CD4-positive, CD25-positive, alpha-beta regulatory T cell (primary cell): Measurements from ENCODE around the gene JPT2. TPM values are rescaled to one million over a fixed set of nuclear protein-coding genes. Genes with fewer than 3 reads are reported as not detected.
"Not testable (repeated sequence)": the region's sequence is repeated elsewhere in the genome, so short reads cannot be mapped to it uniquely, and the experiment has no call there.

Experiments
- ATAC-seq, 2 donors: fragments of 150-1000 bp; cut with Tn5 transposase; one replicate each; pipeline ENCODE4 v1.10.0; 2021; ENCODE audit warnings: low read depth in 2 of 2, moderate number of reproducible peaks in 2 of 2, moderate library complexity in 1 of 2
- DNase-seq, 3 donors: peaks; one replicate each; pipeline versions ENCODE4 v3.0.0 to v3.0.0-alpha.2; 2012 to 2022; ENCODE audit warnings: mixed read lengths in 1 of 3
- H3K27ac ChIP-seq: one replicate; pipeline ENCODE4 v1.7.0; 2013; ENCODE audit warnings: mild to moderate bottlenecking, low read length; ENCODE audit not compliant: insufficient read depth, poor library complexity, severe bottlenecking
- H3K27me3 ChIP-seq: one replicate; pipeline ENCODE4 v1.7.0; 2013; ENCODE audit warnings: low read length; ENCODE audit not compliant: control insufficient read depth, insufficient read depth
- H3K36me3 ChIP-seq: one replicate; pipeline ENCODE4 v1.7.0; 2013; ENCODE audit warnings: mild to moderate bottlenecking, low read length, moderate library complexity; ENCODE audit not compliant: control insufficient read depth, insufficient read depth
- H3K4me1 ChIP-seq: 2 replicates; pipeline ENCODE4 v1.7.0; 2013; ENCODE audit warnings: mild to moderate bottlenecking, low read length; ENCODE audit not compliant: insufficient read depth, control insufficient read depth, poor library complexity, severe bottlenecking
- H3K4me3 ChIP-seq: one replicate; pipeline ENCODE4 v1.7.0; 2013; ENCODE audit warnings: low read depth, mild to moderate bottlenecking, low read length, moderate library complexity
- H3K9me3 ChIP-seq, 2 experiments: 1 replicate in 1 of 2; 2 replicates in 1 of 2; pipeline ENCODE4 v1.7.0; 2013; ENCODE audit warnings: low read length in 2 of 2, mild to moderate bottlenecking in 1 of 2, moderate library complexity in 1 of 2; ENCODE audit not compliant: control insufficient read depth in 2 of 2
- H3K27ac Mint-ChIP-seq, 3 donors: one replicate each; pipeline ENCODE4 v1.8.0; 2020 to 2022; ENCODE audit warnings: mild to moderate bottlenecking in 3 of 3, mixed read lengths in 3 of 3, moderate library complexity in 2 of 3
- H3K27me3 Mint-ChIP-seq: one replicate; pipeline ENCODE4 v1.8.0; 2022; ENCODE audit warnings: mild to moderate bottlenecking, mixed read lengths
- H3K36me3 Mint-ChIP-seq: one replicate; pipeline ENCODE4 v1.8.0; 2020; ENCODE audit warnings: mixed read lengths
- H3K4me1 Mint-ChIP-seq, 4 donors: one replicate each; pipeline ENCODE4 v1.8.0; 2020 to 2022; ENCODE audit warnings: mixed read lengths in 4 of 4, mild to moderate bottlenecking in 1 of 4
- H3K4me3 Mint-ChIP-seq, 4 donors: one replicate each; pipeline ENCODE4 v1.8.0; 2020 to 2022; ENCODE audit warnings: mild to moderate bottlenecking in 4 of 4, mixed read lengths in 4 of 4, moderate library complexity in 3 of 4
- H3K9me3 Mint-ChIP-seq, 7 donors: one replicate each; pipeline ENCODE4 v1.8.0; 2020 to 2022; ENCODE audit warnings: mixed read lengths in 7 of 7, mild to moderate bottlenecking in 3 of 7, moderate library complexity in 2 of 7
- polyA plus RNA-seq, 4 donors: library from polyadenylated mRNA; unstranded; fragments of 300-500 nt; fragmentation: Illumina TruSeq; gene quantifications; one replicate each; pipeline ENCODE4 v1.2.3, GENCODE V29; 2021
- total RNA-seq: library from RNA; stranded (reverse); gene quantifications from one replicate; pipeline ENCODE4 v1.2.3, GENCODE V29; 2022

JPT2 gene
- total and polyA plus RNA-seq, 5 donors from 2014 or later, result 9.7 to 13.9 (median 10.5) TPM

GRCh38 chr16:1731073-1731472, 53.0 kb downstream of the JPT2 start:
- H3K36me3 Mint-ChIP-seq, result peaks cover 21% of the 10 kb centered on the region
- Histone ChIP-seq H3K9me3 (no peaks in the 10 kb centered on the region), H3K36me3 (peaks cover 56% of the 10 kb centered on the region), H3K27me3 (no peaks in the 10 kb centered on the region), H3K27ac (no peak overlapping the region), H3K4me1 (no peaks in the 10 kb centered on the region), H3K4me3 (no peak overlapping the region)
- no peak for ATAC-seq
- no peak overlapping the region for H3K4me3 Mint-ChIP-seq
- no peak for DNase-seq
- H3K4me1 Mint-ChIP-seq, result peaks cover 0 to 6% (median 3%) of the 10 kb centered on the region in 4 donors
- H3K9me3 Mint-ChIP-seq, result peaks cover 0 to 3% (median 0%) of the 10 kb centered on the region in 7 donors
- no peaks in the 10 kb centered on the region for H3K27me3 Mint-ChIP-seq
- no peak overlapping the region for H3K27ac Mint-ChIP-seq

DNA sequence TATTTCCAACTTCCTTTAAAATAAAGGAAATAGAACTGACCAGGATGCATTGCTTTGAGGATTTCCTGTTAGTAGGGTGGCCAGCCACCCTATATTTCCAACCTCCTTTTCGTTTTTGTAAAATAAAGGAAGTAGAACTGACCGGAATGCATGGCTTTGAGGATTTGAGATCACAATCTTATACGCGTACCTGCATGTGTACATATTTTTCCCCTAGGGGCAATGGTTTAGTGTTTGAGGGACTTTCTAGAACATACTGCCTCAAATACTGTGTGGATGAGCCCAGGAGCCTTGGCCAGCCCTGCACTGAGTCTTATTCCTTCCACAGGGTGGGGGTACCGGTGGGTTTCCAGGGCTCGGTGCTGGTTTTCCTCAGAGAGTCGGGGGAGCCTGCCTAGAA, 53.5 kb downstream of the JPT2 start:
- ATAC-seq (no peak), DNase-seq (no peak)
- Histone ChIP-seq H3K27me3 (no peaks in the 10 kb centered on the region), H3K4me3 (no peak overlapping the region), H3K36me3 (peaks cover 52% of the 10 kb centered on the region), H3K4me1 (no peaks in the 10 kb centered on the region), H3K9me3 (no peaks in the 10 kb centered on the region), H3K27ac (no peak overlapping the region)
- no peaks in the 10 kb centered on the region for H3K27me3 Mint-ChIP-seq
- H3K9me3 Mint-ChIP-seq, result peaks cover 0 to 3% (median 0%) of the 10 kb centered on the region in 7 donors
- no peak overlapping the region for H3K27ac Mint-ChIP-seq
- peaks cover 0 to 6% (median 3%) of the 10 kb centered on the region in 4 donors for H3K4me1 Mint-ChIP-seq
- peaks cover 19% of the 10 kb centered on the region for H3K36me3 Mint-ChIP-seq
- no peak overlapping the region for H3K4me3 Mint-ChIP-seq

- Histone ChIP-seq H3K27ac (no peak overlapping the region), H3K4me1 (no peaks in the 10 kb centered on the region), H3K36me3 (peaks cover 47% of the 10 kb centered on the region), H3K4me3 (no peak overlapping the region), H3K9me3 (no peaks in the 10 kb centered on the region), H3K27me3 (no peaks in the 10 kb centered on the region)
- DNase-seq, result no peak
- Mint-ChIP-seq H3K36me3 (peaks cover 14% of the 10 kb centered on the region), H3K27ac (no peak overlapping the region), H3K4me1 (peaks cover 0 to 1% (median under 1%) of the 10 kb centered on the region in 4 donors), H3K9me3 (peaks cover 0 to under 1% (median 0%) of the 10 kb centered on the region in 7 donors), H3K27me3 (no peaks in the 10 kb centered on the region), H3K4me3 (no peak overlapping the region)
- ATAC-seq, result no peak
Observed at GRCh38 chr16:1732071-1732470, 54.0 kb downstream of the JPT2 start.

GRCh38 chr16:1732551-1732987, 54.5 kb downstream of the JPT2 start:
- not testable (repeated sequence) for H3K27ac Mint-ChIP-seq, H3K27me3 Mint-ChIP-seq, H3K4me3 Mint-ChIP-seq, H3K9me3 Mint-ChIP-seq, ATAC-seq, H3K27me3 ChIP-seq, H3K4me1 Mint-ChIP-seq, H3K4me3 ChIP-seq, H3K4me1 ChIP-seq, H3K36me3 Mint-ChIP-seq, DNase-seq, H3K9me3 ChIP-seq, H3K27ac ChIP-seq
- peaks cover 42% of the 10 kb centered on the region for H3K36me3 ChIP-seq

DNA sequence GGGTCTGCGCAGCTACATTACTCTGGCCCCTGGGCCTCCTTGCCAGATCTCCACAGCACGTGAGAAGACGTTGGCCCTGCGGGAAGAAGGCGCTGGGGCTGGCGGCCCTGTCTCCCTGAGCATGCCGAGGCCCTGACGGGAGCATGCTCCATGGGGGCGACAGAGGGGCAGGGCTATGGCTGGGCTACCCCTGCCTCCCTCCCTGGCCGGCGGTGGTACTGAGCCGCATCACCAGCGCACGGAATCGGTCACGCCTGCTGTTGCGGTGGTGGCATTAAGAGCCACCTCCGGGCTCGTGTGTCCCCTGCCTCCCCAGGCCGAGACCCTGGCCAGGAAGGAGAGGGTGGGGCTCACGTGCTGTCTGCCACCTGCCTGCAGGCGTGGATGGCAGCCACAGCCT, 56.0 kb downstream of the JPT2 start:
- Histone ChIP-seq H3K27ac (no peak overlapping the region), H3K4me1 (no peaks in the 10 kb centered on the region), H3K36me3 (peaks cover 32% of the 10 kb centered on the region), H3K27me3 (no peaks in the 10 kb centered on the region), H3K4me3 (no peak overlapping the region), H3K9me3 (no peaks in the 10 kb centered on the region)
- Mint-ChIP-seq H3K4me1 (no peaks in the 10 kb centered on the region), H3K27me3 (no peaks in the 10 kb centered on the region), H3K9me3 (no peaks in the 10 kb centered on the region), H3K4me3 (no peak overlapping the region), H3K36me3 (peaks cover 5% of the 10 kb centered on the region), H3K27ac (no peak overlapping the region)
- DNase-seq (no peak), ATAC-seq (no peak)

GRCh38 chr16:1734816-1735215, 56.7 kb downstream of the JPT2 start:
- ATAC-seq (no peak), DNase-seq (no peak)
- H3K4me1 Mint-ChIP-seq, result no peaks in the 10 kb centered on the region
- no peak overlapping the region for H3K4me3 Mint-ChIP-seq
- H3K4me3 ChIP-seq, result no peak overlapping the region
- H3K36me3 Mint-ChIP-seq, result peaks cover 5% of the 10 kb centered on the region
- no peaks in the 10 kb centered on the region for H3K9me3 Mint-ChIP-seq
- H3K27ac Mint-ChIP-seq, result no peak overlapping the region
- H3K36me3 ChIP-seq, result peaks cover 27% of the 10 kb centered on the region
- H3K27me3 ChIP-seq, result no peaks in the 10 kb centered on the region
- H3K9me3 ChIP-seq, result no peaks in the 10 kb centered on the region
- no peaks in the 10 kb centered on the region for H3K27me3 Mint-ChIP-seq
- H3K27ac ChIP-seq, result no peak overlapping the region
- no peaks in the 10 kb centered on the region for H3K4me1 ChIP-seq

- H3K36me3 ChIP-seq, result peaks cover 11% of the 10 kb centered on the region
- H3K9me3 ChIP-seq, result no peaks in the 10 kb centered on the region
- Mint-ChIP-seq H3K4me3 (no peak overlapping the region), H3K36me3 (peaks cover 3% of the 10 kb centered on the region), H3K4me1 (peaks cover 0 to 2% (median 0%) of the 10 kb centered on the region in 4 donors), H3K27ac (no peak overlapping the region), H3K27me3 (no peaks in the 10 kb centered on the region), H3K9me3 (no peaks in the 10 kb centered on the region)
- ATAC-seq (no peak), DNase-seq (no peak)
- no peak overlapping the region for H3K4me3 ChIP-seq
- no peak overlapping the region for H3K27ac ChIP-seq
- no peaks in the 10 kb centered on the region for H3K4me1 ChIP-seq
- H3K27me3 ChIP-seq, result no peaks in the 10 kb centered on the region
Observed at GRCh38 chr16:1740234-1740633, 62.2 kb downstream of the JPT2 start.

DNA sequence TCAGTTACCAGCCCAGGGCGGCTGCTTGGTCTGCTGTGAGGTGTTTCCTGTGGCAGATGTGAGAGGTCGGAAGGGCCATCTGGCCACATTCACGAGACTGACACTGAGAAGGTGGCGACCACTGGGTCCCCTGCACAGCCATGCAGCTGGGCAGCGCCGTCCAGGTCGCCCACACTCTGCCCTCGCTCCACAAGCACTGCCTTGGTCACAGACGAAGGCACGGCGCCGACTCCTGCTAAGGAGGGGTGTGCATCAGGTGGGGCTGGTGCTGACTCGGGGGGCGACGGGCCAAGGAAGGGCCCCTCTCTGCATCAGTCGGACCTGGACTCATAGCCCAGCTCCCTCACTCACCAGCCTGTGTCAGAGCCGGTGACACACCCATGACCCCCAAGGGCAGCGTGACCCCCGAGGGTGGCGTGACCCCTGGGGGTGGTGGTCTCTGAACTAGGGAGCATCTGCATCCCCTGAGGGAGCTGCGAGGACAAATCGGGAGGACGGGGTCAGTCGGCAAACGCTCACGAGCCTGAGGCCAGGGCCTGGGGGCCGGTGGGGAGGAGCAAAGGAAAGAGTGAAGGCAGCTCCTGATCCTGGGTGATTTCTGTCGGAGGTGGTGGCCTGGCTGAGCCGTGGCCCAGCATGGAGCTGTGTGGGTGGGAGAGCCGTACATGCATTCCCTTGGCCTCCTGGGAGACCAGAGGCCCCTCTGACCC, 62.9 kb downstream of the JPT2 start:
- peaks cover 3% of the 10 kb centered on the region for H3K36me3 Mint-ChIP-seq
- DNase-seq, result no peak
- H3K4me3 Mint-ChIP-seq, result no peak overlapping the region
- H3K9me3 Mint-ChIP-seq, result no peaks in the 10 kb centered on the region
- Histone ChIP-seq H3K36me3 (peaks cover 16% of the 10 kb centered on the region), H3K9me3 (no peaks in the 10 kb centered on the region), H3K27ac (no peak overlapping the region), H3K27me3 (no peaks in the 10 kb centered on the region), H3K4me3 (no peak overlapping the region), H3K4me1 (no peaks in the 10 kb centered on the region)
- H3K4me1 Mint-ChIP-seq, result peaks cover 0 to 2% (median 0%) of the 10 kb centered on the region in 4 donors
- no peaks in the 10 kb centered on the region for H3K27me3 Mint-ChIP-seq
- ATAC-seq, result no peak
- no peak overlapping the region for H3K27ac Mint-ChIP-seq
